Esophagus (tissue), 2 donors: Measurements from ENCODE around the gene KPTN. TPM values are rescaled to one million over a fixed set of nuclear protein-coding genes. Genes with fewer than 3 reads are reported as not detected.

ENCODE experiments used
- H3K27ac ChIP-seq, 2 donors: one replicate each; pipeline ENCODE4 v1.5.1; 2013; ENCODE audit warnings: low read depth in 2 of 2, mild to moderate bottlenecking in 2 of 2, inconsistent platforms in 1 of 2, low read length in 1 of 2, moderate library complexity in 1 of 2
- H3K27me3 ChIP-seq, 2 donors: one replicate each; pipeline ENCODE4 v1.6.1; 2013; ENCODE audit warnings: low read length in 2 of 2, control low read depth in 1 of 2, mild to moderate bottlenecking in 1 of 2; ENCODE audit not compliant: insufficient read depth in 2 of 2, control insufficient read depth in 1 of 2
- H3K36me3 ChIP-seq, 2 donors: one replicate each; pipeline ENCODE4 v1.6.1; 2013; ENCODE audit warnings: low read length in 1 of 2; ENCODE audit not compliant: control insufficient read depth in 2 of 2, insufficient read depth in 2 of 2
- H3K4me1 ChIP-seq, 2 donors: one replicate each; pipeline ENCODE4 v1.6.1; 2013; ENCODE audit warnings: low read length in 1 of 2; ENCODE audit not compliant: control insufficient read depth in 2 of 2, insufficient read depth in 2 of 2
- H3K4me3 ChIP-seq, 2 donors: one replicate each; pipeline ENCODE4 v1.5.1; 2013; ENCODE audit warnings: low read length in 2 of 2, mild to moderate bottlenecking in 2 of 2, low read depth in 1 of 2, moderate library complexity in 1 of 2
- H3K9me3 ChIP-seq, 2 donors: one replicate each; pipeline ENCODE4 v1.6.1; 2013; ENCODE audit warnings: mild to moderate bottlenecking in 2 of 2, low read depth in 1 of 2, low read length in 1 of 2, moderate library complexity in 1 of 2; ENCODE audit not compliant: control insufficient read depth in 2 of 2, insufficient read depth in 1 of 2
- WGBS, 2 donors: extraction: QIAGEN DNeasy Blood & Tissue Kit; methylation state at CpG; one replicate each; pipeline ENCODE4 v1.1.7; 2013; 5-methylcytosine and 5-hydroxymethylcytosine counted together
- polyA plus RNA-seq, 2 donors: library from polyadenylated mRNA; stranded (reverse); fragments of 200-250 nt; gene quantifications; one replicate each; pipeline ENCODE4 v1.2.3, GENCODE V29; 2013
- donor health status: healthy with polysubstance abuse.
- donor health status: Bipolar disorder and iron deficiency.

Gene KPTN
- polyA plus RNA-seq, 2 donors = 10.8 to 17.2 TPM

- Histone ChIP-seq H3K4me1 (no peaks in the 10 kb centered on the region), H3K36me3 (peaks cover 0 to 2% of the 10 kb centered on the region in 2 donors), H3K9me3 (peaks cover 0 to 2% of the 10 kb centered on the region in 2 donors), H3K27me3 (peaks cover 0 to 3% of the 10 kb centered on the region in 2 donors), H3K4me3 (no peak overlapping the region), H3K27ac (no peak overlapping the region)
- WGBS, 2 donors = 77 to 79% methylated on average over 8 to 10 of the region's 10 CpGs
These were observed 10.7 kb downstream of the KPTN start for GRCh38 chr19:47473336-47473735.

- Histone ChIP-seq H3K4me3 (peak within 1 kb of the TSS in 1 of 2 donors; percentile 27), H3K27ac (no peak within 1 kb of the TSS), H3K27me3 (peaks cover 0 to 3% of the 10 kb centered on the region in 2 donors), H3K36me3 (peaks cover 0 to 2% of the 10 kb centered on the region in 2 donors), H3K4me1 (no peaks in the 10 kb centered on the region), H3K9me3 (peaks cover 0 to 2% of the 10 kb centered on the region in 2 donors)
- WGBS, 2 donors = 4 to 5% methylated on average over 19 to 26 of the region's 29 CpGs
These were observed 12.1 kb downstream of the KPTN start, which contains the start of gene SLC8A2 for GRCh38 chr19:47471733-47472457. Gene SLC8A2 (minus strand): TSS chr19:47471893. CDS start chr19:47466403, 5,490 bp downstream.

GRCh38 chr19:47471381-47471732, 12.7 kb downstream of the KPTN start:
- H3K9me3 ChIP-seq = peaks cover 0 to 2% of the 10 kb centered on the region in 2 donors
- peak overlapping the region in 1 of 2 donors; percentile 27 for H3K4me3 ChIP-seq

GRCh38 chr19:47470447-47471195, 13.4 kb downstream of the KPTN start:
- Histone ChIP-seq H3K4me1 (no peaks in the 10 kb centered on the region), H3K9me3 (peaks cover 0 to 6% of the 10 kb centered on the region in 2 donors), H3K27me3 (peaks cover 0 to 3% of the 10 kb centered on the region in 2 donors), H3K4me3 (no peak overlapping the region), H3K27ac (no peak overlapping the region), H3K36me3 (no peaks in the 10 kb centered on the region)
- 23 to 25% methylated on average over 13 of the region's 13 CpGs for WGBS, 2 donors

More at GRCh38 chr19:47471381-47471732, 12.7 kb downstream of the KPTN start:
- no peak overlapping the region for H3K27ac ChIP-seq
- peaks cover 0 to 3% of the 10 kb centered on the region in 2 donors for H3K27me3 ChIP-seq
- 2 to 4% methylated on average over 15 to 16 of the region's 16 CpGs for WGBS, 2 donors
- H3K4me1 ChIP-seq = no peaks in the 10 kb centered on the region
- H3K36me3 ChIP-seq = peaks cover 0 to under 1% of the 10 kb centered on the region in 2 donors

- 16 to 17% methylated on average over 12 of the region's 12 CpGs for WGBS, 2 donors
- Histone ChIP-seq H3K27me3 (peaks cover 0 to 3% of the 10 kb centered on the region in 2 donors), H3K4me3 (no peak overlapping the region), H3K36me3 (no peaks in the 10 kb centered on the region), H3K27ac (no peak overlapping the region), H3K4me1 (no peaks in the 10 kb centered on the region), H3K9me3 (peaks cover 0 to 6% of the 10 kb centered on the region in 2 donors)
These were observed 14.3 kb downstream of the KPTN start for GRCh38 chr19:47469719-47470118.

- WGBS, 2 donors = 11 to 18% methylated on average over 6 of the region's 6 CpGs
- H3K9me3 ChIP-seq = peaks cover 0 to 6% of the 10 kb centered on the region in 2 donors
- no peak overlapping the region for H3K27ac ChIP-seq
- H3K36me3 ChIP-seq = no peaks in the 10 kb centered on the region
- no peak overlapping the region for H3K4me3 ChIP-seq
- H3K4me1 ChIP-seq = no peaks in the 10 kb centered on the region
- H3K27me3 ChIP-seq = peaks cover 0 to 3% of the 10 kb centered on the region in 2 donors
These were observed 14.7 kb downstream of the KPTN start for GRCh38 chr19:47469363-47469700.

- Histone ChIP-seq H3K27ac (no peak overlapping the region), H3K27me3 (peaks cover 0 to 3% of the 10 kb centered on the region in 2 donors), H3K4me3 (no peak overlapping the region), H3K4me1 (no peaks in the 10 kb centered on the region), H3K9me3 (peaks cover 0 to 4% of the 10 kb centered on the region in 2 donors), H3K36me3 (no peaks in the 10 kb centered on the region)
- WGBS, 2 donors = 42 to 48% methylated on average over 9 of the region's 9 CpGs
These were observed 16.1 kb downstream of the KPTN start for GRCh38 chr19:47467914-47468313.

- Histone ChIP-seq H3K4me3 (no peak overlapping the region), H3K9me3 (peaks cover 0 to 4% of the 10 kb centered on the region in 2 donors), H3K36me3 (no peaks in the 10 kb centered on the region), H3K27me3 (peaks cover 0 to 3% of the 10 kb centered on the region in 2 donors), H3K27ac (no peak overlapping the region), H3K4me1 (no peaks in the 10 kb centered on the region)
- WGBS, 2 donors = 87 to 88% methylated on average over 27 of the region's 27 CpGs
These were observed 18.1 kb downstream of the KPTN start for GRCh38 chr19:47465957-47466356.

GRCh38 chr19:47464675-47465419, 19.2 kb downstream of the KPTN start:
- H3K36me3 ChIP-seq = no peaks in the 10 kb centered on the region
- peaks cover 0 to 4% of the 10 kb centered on the region in 2 donors for H3K9me3 ChIP-seq
- no peak overlapping the region for H3K27ac ChIP-seq
- peaks cover 0 to 3% of the 10 kb centered on the region in 2 donors for H3K27me3 ChIP-seq
- no peak overlapping the region for H3K4me3 ChIP-seq
- no peaks in the 10 kb centered on the region for H3K4me1 ChIP-seq
- WGBS, 2 donors = 67 to 72% methylated on average over 10 of the region's 10 CpGs
